Adrenal gland (tissue), 12 donors: Measurements from ENCODE around the gene NISCH. TPM values are rescaled to one million over a fixed set of nuclear protein-coding genes. Genes with fewer than 3 reads are reported as not detected.
A peak's percentile ranks its signal among the peaks of the same experiment; 100 is the strongest.

Source experiments
- DNase-seq, 7 donors: peaks; one replicate each; pipeline ENCODE4 v3.0.0-alpha.2; 2019 to 2020
- H3K27ac ChIP-seq, 5 donors: fragments of 200-600 bp; sonication (generic) in 4 of 5; 1 replicate in 3 of 5; 2 replicates in 2 of 5; pipeline versions ENCODE4 v1.5.1 to v1.8.0; 2016 to 2020; ENCODE audit warnings: mild to moderate bottlenecking in 1 of 5
- H3K27me3 ChIP-seq: fragments of 200-600 bp; 2 replicates; pipeline ENCODE4 v1.8.0; 2021
- H3K36me3 ChIP-seq, 2 donors: fragments of 200-600 bp; replicated peaks in 1 of 2; 1 replicate in 1 of 2; 2 replicates in 1 of 2; pipeline versions ENCODE4 v1.5.1 to v1.8.0; 2018 to 2022
- H3K4me1 ChIP-seq, 2 donors: fragments of 200-600 bp; replicated peaks in 1 of 2; 1 replicate in 1 of 2; 2 replicates in 1 of 2; pipeline versions ENCODE4 v1.5.1 to v1.8.0; 2018 to 2021
- H3K4me3 ChIP-seq, 4 donors: fragments of 200-600 bp; sonication (generic) in 3 of 4; one replicate each; pipeline ENCODE4 v1.5.1; 2016 to 2018
- H3K9me3 ChIP-seq, 3 donors: fragments of 200-600 bp; sonication (generic) in 1 of 3; replicated peaks in 1 of 3; 1 replicate in 2 of 3; 2 replicates in 1 of 3; pipeline versions ENCODE4 v1.5.1 to v1.8.0; 2016 to 2021
- POLR2A ChIP-seq, 2 donors: fragments of 450-650 bp; IDR thresholded peaks; one replicate each; pipeline ENCODE4 v1.6.1; 2017; ENCODE audit warnings: antibody characterized with exemption in 2 of 2, mild to moderate bottlenecking in 2 of 2, moderate library complexity in 1 of 2
- WGBS, 4 donors: extraction: QIAGEN DNeasy Blood & Tissue Kit in 2 of 4; methylation state at CpG; one replicate each; pipeline versions ENCODE4 v1.1.5 to v1.1.7; 2013 to 2017; 5-methylcytosine and 5-hydroxymethylcytosine counted together
- intact Hi-C, 2 donors: fragments of 100-400 bp; cut with DNase I; formaldehyde crosslinking; loops; one replicate each; pipeline versions ENCODE4 v1.14.1 to v1.15.0; 2022 to 2023
- polyA plus RNA-seq, 3 donors: library from polyadenylated mRNA; stranded (reverse); fragments of 200-250 nt in 2 of 3; fragments of 350-450 nt in 1 of 3; fragmentation: Illumina TruSeq in 1 of 3; extraction: RNeasy Lipid Tissue Mini Kit (QIAGEN cat#74804) in 1 of 3; gene quantifications; one replicate each; pipeline ENCODE4 v1.2.3, GENCODE V29; 2013 to 2014
- total RNA-seq, 9 donors: library from RNA; depleted of rRNA in 4 of 9; stranded (reverse); fragments of >200 nt in 4 of 9; fragments of 120-200 nt in 1 of 9; fragmentation: NEBNext Ultra II Directional in 1 of 9; extraction: Animal tissue kit (Norgen Biotek cat#: 25700) in 1 of 9; gene quantifications; one replicate each; pipeline versions ENCODE4 v1.1.0 to v1.2.4, GENCODE V29; 2013 to 2023
- TF ChIP-seq, protein P1 (sequence below), 6 experiments: fragments of 450-650 bp in 4 of 6; fragments of 200-600 bp in 2 of 6; sonication (generic) in 1 of 6; IDR thresholded peaks; 1 replicate in 5 of 6; 2 replicates in 1 of 6; pipeline versions ENCODE4 v1.5.1 to v1.8.0; 2016 to 2021; ENCODE audit warnings: antibody characterized with exemption in 6 of 6, mild to moderate bottlenecking in 2 of 6, moderate library complexity in 1 of 6
- donor health status: healthy with polysubstance abuse.
- donor health status: Bipolar disorder and iron deficiency.
- donor health status: DM: yes; HTN: yes; CAD: no.
- donor health status: DM: no; HTN: no; CAD: no.
- donor health status: DM: no; HTN: no; CAD: no.
- donor health status: DM: yes; HTN: yes; CAD: no.

Gene NISCH
- total and polyA plus RNA-seq, 12 donors, result 39.4 to 186 (median 100) TPM

DNA sequence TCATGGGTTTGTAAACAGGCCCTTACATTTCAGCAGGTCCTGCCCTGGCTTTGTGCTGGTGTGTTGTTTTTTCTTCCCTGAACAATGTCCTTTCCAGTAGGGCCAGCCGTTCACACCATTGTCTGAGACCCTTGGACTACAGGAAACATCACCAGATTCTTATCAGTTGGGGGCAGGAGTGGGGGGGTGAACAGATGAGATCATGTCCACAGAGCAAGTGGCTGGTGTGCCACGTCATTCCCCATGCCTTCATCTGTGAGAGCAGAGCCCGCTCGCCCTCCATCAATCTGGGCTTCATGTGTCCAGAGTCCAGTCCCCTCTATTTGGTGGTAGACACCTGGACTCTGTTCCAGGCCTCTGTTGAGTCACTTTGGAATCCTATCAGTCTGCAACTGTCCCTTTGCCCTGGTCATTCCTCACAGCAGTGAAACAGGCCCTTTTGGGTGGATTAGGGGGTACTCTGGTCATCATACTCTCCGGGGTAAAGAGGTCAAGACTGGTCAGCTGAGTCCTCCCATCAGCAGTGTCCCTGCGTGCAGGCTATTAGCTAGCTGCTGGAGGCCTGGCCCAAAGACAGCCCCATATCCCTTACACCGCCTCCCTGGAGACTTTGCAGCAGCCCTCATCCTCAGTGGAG is 25.5 kb upstream of the NISCH start:
- Histone ChIP-seq H3K27me3 (no peaks in the 10 kb centered on the region), H3K4me1 (peaks cover 5 to 10% of the 10 kb centered on the region in 2 donors), H3K36me3 (no peaks in the 10 kb centered on the region), H3K4me3 (no peak overlapping the region), H3K9me3 (no peaks in the 10 kb centered on the region), H3K27ac (no peak overlapping the region)
- 80 to 84% (median 84%) methylated on average over 7 of the region's 7 CpGs for WGBS, 4 donors
- peak in 4 of 7 donors; percentile 15 to 33 (median 30) for DNase-seq
- intact Hi-C loops, result no loop called here
- no peak for TF ChIP-seq POLR2A (IDR thresholded peaks at IDR 0.05)
- TF ChIP-seq, protein P1, sequence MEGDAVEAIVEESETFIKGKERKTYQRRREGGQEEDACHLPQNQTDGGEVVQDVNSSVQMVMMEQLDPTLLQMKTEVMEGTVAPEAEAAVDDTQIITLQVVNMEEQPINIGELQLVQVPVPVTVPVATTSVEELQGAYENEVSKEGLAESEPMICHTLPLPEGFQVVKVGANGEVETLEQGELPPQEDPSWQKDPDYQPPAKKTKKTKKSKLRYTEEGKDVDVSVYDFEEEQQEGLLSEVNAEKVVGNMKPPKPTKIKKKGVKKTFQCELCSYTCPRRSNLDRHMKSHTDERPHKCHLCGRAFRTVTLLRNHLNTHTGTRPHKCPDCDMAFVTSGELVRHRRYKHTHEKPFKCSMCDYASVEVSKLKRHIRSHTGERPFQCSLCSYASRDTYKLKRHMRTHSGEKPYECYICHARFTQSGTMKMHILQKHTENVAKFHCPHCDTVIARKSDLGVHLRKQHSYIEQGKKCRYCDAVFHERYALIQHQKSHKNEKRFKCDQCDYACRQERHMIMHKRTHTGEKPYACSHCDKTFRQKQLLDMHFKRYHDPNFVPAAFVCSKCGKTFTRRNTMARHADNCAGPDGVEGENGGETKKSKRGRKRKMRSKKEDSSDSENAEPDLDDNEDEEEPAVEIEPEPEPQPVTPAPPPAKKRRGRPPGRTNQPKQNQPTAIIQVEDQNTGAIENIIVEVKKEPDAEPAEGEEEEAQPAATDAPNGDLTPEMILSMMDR (IDR thresholded peaks at IDR 0.05), result no peak

DNA sequence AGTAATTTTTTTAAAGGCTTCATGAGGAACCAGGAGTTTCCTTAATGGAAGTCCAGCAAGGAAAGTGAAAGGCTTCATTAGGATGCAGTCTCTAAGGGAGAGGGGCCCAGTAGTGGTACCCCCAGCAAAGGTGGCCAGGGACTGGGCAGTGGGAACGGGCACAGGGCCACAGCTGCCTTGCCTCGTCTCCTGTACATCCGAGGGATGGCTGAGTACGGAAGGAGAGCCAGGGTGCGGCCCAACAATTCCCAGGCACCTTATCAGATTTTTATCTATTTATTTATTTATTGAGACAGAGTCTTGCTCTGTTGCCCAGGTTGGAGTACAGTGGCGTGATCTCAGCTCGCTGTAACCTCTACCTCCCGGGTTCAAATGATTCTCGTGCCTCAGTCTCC is 25.0 kb upstream of the NISCH start:
- Histone ChIP-seq H3K9me3 (no peaks in the 10 kb centered on the region), H3K36me3 (no peaks in the 10 kb centered on the region), H3K4me3 (no peak overlapping the region), H3K27ac (no peak overlapping the region), H3K27me3 (no peaks in the 10 kb centered on the region), H3K4me1 (peaks cover 5 to 10% of the 10 kb centered on the region in 2 donors)
- WGBS, 4 donors, result 88 to 98% (median 90%) methylated on average over 5 to 9 of the region's 9 CpGs
- TF ChIP-seq, protein P1 (IDR thresholded peaks at IDR 0.05), result no peak
- TF ChIP-seq POLR2A (IDR thresholded peaks at IDR 0.05), result no peak
- intact Hi-C loops, result no loop called here
- peak in 1 of 7 donors; percentile 9 for DNase-seq

DNA sequence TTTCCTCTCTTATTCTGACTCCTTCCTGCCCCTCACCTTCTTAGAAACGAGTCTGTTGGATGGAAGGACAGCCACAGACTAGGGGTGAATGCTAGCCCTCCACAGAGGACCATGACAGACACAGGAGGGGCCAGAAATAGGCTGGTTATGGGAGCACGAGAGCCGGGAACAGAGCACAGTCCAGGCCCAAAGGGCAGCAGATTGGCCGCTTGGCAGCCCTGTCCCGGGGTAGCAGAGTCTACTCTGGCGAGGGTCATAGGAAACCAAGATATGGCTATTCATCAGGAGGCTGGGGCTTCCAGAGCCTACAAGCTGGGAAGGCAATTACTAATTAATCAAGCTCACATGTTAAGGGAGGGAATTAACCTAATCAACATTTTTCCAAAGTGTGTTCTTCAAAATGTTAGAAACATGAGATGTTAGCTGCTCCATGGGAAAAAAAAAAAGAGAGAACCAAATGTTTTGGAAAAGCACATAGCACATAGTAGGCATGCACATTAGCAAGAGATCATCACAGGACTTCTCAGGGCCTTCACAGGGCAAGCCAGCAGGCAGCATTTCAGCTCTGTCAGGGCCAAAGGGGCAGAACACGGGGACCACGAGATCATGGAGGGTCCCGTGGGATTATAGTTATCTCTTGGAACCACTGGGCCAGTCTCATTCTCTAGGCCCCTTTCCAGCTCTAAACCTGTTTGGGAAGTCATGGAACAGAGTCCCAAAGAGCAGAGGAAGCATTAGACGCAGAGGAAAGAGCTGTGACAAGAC is 23.8 kb upstream of the NISCH start:
- intact Hi-C loops, result no loop called here
- peak in 1 of 7 donors; percentile 10 for DNase-seq
- TF ChIP-seq, protein P1 (IDR thresholded peaks at IDR 0.05), result no peak
- no peak overlapping the region for H3K4me3 ChIP-seq
- H3K4me1 ChIP-seq, result peaks cover 5 to 10% of the 10 kb centered on the region in 2 donors
- no peaks in the 10 kb centered on the region for H3K9me3 ChIP-seq
- H3K27me3 ChIP-seq, result no peaks in the 10 kb centered on the region
- H3K27ac ChIP-seq, result peak overlapping the region in 2 of 5 donors; percentile 15 to 34
- H3K36me3 ChIP-seq, result no peaks in the 10 kb centered on the region
- WGBS, 4 donors, result 68 to 81% (median 73%) methylated on average over 10 of the region's 10 CpGs

DNA sequence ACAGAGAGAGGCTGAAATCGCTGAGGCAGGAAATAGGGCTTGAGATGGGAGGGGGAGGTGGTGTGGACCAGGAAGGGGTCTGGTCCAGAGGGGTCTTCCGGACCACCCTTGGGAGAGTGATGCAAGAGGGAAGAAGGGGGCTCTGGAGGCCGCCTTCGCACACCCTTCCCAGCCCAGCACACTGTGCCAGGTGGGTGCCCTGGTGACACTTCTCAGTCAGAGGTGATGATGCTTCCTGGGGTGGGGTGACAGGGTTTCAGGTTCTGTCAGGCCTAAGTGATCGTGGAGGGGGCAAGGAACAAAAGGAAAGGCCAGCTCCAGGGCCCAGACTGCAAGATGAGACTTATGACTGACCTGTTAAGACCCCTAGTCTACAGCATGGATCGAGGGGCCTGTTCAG is 23.2 kb upstream of the NISCH start:
- Histone ChIP-seq H3K4me3 (no peak overlapping the region), H3K36me3 (no peaks in the 10 kb centered on the region), H3K9me3 (no peaks in the 10 kb centered on the region), H3K4me1 (peaks cover 5 to 10% of the 10 kb centered on the region in 2 donors), H3K27me3 (no peaks in the 10 kb centered on the region), H3K27ac (peak overlapping the region in 2 of 5 donors; percentile 1 to 34)
- DNase-seq, result peak in 1 of 7 donors; percentile 13
- TF ChIP-seq, protein P1 (IDR thresholded peaks at IDR 0.05), result no peak
- no peak for TF ChIP-seq POLR2A (IDR thresholded peaks at IDR 0.05)
- intact Hi-C loops, result no loop called here
- 73 to 79% (median 76%) methylated on average over 6 of the region's 6 CpGs for WGBS, 4 donors
